ENCODE measurements around the gene PHLPP1. TPM values are rescaled to one million over a fixed set of nuclear protein-coding genes. Genes with fewer than 3 reads are reported as not detected.

PHLPP1 gene
- total and polyA plus RNA-seq, 2 of the 4 experiments (the other 2 are of a cell fraction) = 3.3 to 3.6 TPM

DNA sequence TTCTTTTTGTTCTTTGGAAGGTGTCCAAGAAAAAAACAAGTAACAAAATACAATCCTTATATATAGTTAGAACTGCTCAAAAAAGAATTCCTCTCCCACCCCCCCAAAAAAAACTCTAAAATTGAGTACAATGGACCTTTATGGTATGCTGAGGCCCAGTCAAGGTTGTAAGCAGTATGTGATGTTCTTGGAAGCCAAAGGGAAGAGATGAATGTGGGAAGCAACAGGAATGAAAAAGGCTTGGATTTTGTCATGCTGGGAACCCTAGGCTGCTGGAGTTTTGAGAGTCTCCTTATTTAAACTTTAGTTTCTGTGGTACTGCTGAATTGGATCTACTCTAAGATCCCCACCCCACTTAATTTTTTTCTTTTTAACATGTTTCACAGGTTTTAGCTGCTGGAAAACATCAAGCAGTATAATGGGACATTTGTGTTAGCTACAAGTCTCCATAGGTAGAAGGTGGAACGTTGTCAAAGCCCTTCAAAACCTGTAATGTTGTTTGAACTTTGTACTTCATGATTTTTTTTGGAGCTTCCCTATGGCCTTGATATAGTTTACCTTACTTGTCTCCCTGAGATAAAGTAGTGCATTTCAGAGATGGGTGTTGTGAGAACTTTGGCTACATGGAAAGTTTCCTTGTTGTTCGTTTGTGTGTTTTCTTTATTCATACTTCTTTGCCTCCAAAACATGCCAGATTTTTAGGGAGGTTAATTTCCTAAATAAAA, 57.7 kb downstream of the PHLPP1 start:
- Histone ChIP-seq H3K9ac (ENCODE audit: low read depth, low read length) (no peak overlapping the region), H2BK5ac (ENCODE audit: low read depth, low read length, poor library complexity, severe bottlenecking) (no peak overlapping the region), H2BK120ac (ENCODE audit: low read depth, low read length) (no peak overlapping the region), H2BK15ac (ENCODE audit: low read depth, low read length) (no peak overlapping the region), H3K4me3 (ENCODE audit: insufficient read depth, low read depth, low read length) (no peak overlapping the region), H3K27me3 (ENCODE audit: control insufficient read depth, insufficient read depth, low read length) (no peaks in the 10 kb centered on the region), H2AK5ac (ENCODE audit: low read depth, low read length) (no peak overlapping the region), H3K9me1 (ENCODE audit: insufficient read depth, low read length) (no peaks in the 10 kb centered on the region), H2AFZ (replicated peaks; ENCODE audit: low read length, poor library complexity) (no peak overlapping the region), H2BK20ac (ENCODE audit: low read depth, low read length) (no peak overlapping the region), H3K14ac (replicated peaks; ENCODE audit: low read depth, low read length) (no peak overlapping the region), H3K4me1 (ENCODE audit: control insufficient read depth, insufficient read depth, low read length) (no peaks in the 10 kb centered on the region), H3K4ac (ENCODE audit: low read depth, low read length) (no peak overlapping the region), H4K20me1 (ENCODE audit: insufficient read depth, low read length) (no peaks in the 10 kb centered on the region), H4K91ac (ENCODE audit: insufficient read depth, low read depth, low read length) (no peak overlapping the region), H2AK9ac (replicated peaks; ENCODE audit: low read depth, low read length, poor library complexity) (no peak overlapping the region), H3K4me2 (ENCODE audit: low read depth, low read length) (no peak overlapping the region), H3K56ac (ENCODE audit: extremely low read depth, insufficient read depth, low read length) (no peak overlapping the region), H3K27ac (ENCODE audit: insufficient read depth, low read length) (no peak overlapping the region), H4K8ac (ENCODE audit: low read depth in 2 of 2, low read length in 2 of 2) (no peak overlapping the region), H3K79me1 (ENCODE audit: low read depth in 1 of 2, low read length in 2 of 2) (peaks cover 4 to 5% of the 10 kb centered on the region in 2 experiments; a peak in 3 of 4 replicates), H4K5ac (ENCODE audit: low read depth, low read length) (no peak overlapping the region), H3K18ac (ENCODE audit: low read depth, low read length) (no peak overlapping the region), H3K36me3 (ENCODE audit: control insufficient read depth, insufficient read depth, low read length) (no peaks in the 10 kb centered on the region), H3K23ac (ENCODE audit: low read depth, low read length) (no peak overlapping the region), H3K9me3 (ENCODE audit: control insufficient read depth, insufficient read depth, low read length) (no peaks in the 10 kb centered on the region)
- CTCF ChIA-PET = interaction anchor here (0.6 to 1.0 kb wide), 3 partner anchors 101 to 207 kb away, joined by 3 to 5 read pairs (median 3); no protein-coding TSS in a partner anchor
- DNase-seq (no peak), ATAC-seq (ENCODE audit: low read depth) (no peak)
- BruUV-seq (replicated peaks) = no TSS peak
- dilution Hi-C loops (cut with HindIII; ENCODE audit: low sequenced_read_pairs, unreplicated experiment) = no loop called here
- no peak for TF ChIP-seq NFE2L2 (IDR thresholded peaks at IDR 0.05; ENCODE audit: low read depth, low read length)
- TF ChIP-seq CHD1 (IDR thresholded peaks at IDR 0.05; ENCODE audit: low read depth, low read length) = no peak
- TF ChIP-seq, protein P1, sequence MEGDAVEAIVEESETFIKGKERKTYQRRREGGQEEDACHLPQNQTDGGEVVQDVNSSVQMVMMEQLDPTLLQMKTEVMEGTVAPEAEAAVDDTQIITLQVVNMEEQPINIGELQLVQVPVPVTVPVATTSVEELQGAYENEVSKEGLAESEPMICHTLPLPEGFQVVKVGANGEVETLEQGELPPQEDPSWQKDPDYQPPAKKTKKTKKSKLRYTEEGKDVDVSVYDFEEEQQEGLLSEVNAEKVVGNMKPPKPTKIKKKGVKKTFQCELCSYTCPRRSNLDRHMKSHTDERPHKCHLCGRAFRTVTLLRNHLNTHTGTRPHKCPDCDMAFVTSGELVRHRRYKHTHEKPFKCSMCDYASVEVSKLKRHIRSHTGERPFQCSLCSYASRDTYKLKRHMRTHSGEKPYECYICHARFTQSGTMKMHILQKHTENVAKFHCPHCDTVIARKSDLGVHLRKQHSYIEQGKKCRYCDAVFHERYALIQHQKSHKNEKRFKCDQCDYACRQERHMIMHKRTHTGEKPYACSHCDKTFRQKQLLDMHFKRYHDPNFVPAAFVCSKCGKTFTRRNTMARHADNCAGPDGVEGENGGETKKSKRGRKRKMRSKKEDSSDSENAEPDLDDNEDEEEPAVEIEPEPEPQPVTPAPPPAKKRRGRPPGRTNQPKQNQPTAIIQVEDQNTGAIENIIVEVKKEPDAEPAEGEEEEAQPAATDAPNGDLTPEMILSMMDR (conservative IDR thresholded peaks at IDR 0.05; ENCODE audit: low read depth, low read length) = no peak
- TF ChIP-seq, protein P2, sequence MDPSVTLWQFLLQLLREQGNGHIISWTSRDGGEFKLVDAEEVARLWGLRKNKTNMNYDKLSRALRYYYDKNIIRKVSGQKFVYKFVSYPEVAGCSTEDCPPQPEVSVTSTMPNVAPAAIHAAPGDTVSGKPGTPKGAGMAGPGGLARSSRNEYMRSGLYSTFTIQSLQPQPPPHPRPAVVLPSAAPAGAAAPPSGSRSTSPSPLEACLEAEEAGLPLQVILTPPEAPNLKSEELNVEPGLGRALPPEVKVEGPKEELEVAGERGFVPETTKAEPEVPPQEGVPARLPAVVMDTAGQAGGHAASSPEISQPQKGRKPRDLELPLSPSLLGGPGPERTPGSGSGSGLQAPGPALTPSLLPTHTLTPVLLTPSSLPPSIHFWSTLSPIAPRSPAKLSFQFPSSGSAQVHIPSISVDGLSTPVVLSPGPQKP (IDR thresholded peaks at IDR 0.05; ENCODE audit: borderline replicate concordance, low read depth, low read length) = no peak
- TF ChIP-seq POLR2A (IDR thresholded peaks at IDR 0.05; ENCODE audit: low read depth, low read length) = no peak
- no peak for TF ChIP-seq CEBPB (IDR thresholded peaks at IDR 0.05; ENCODE audit: low read depth, low read length)
- TF ChIP-seq BHLHE40 (IDR thresholded peaks at IDR 0.05; ENCODE audit: low read depth, low read length) = no peak
- TF ChIP-seq FOS (IDR thresholded peaks at IDR 0.05; ENCODE audit: low read depth, low read length) = no peak
- TF ChIP-seq RCOR1 (IDR thresholded peaks at IDR 0.05; ENCODE audit: insufficient replicate concordance, low read length) = no peak
- TF ChIP-seq MAZ (IDR thresholded peaks at IDR 0.05; ENCODE audit: borderline replicate concordance, low read depth, low read length) = no peak
- TF ChIP-seq RFX5 (IDR thresholded peaks at IDR 0.05; ENCODE audit: low read depth, low read length) = no peak
- no peak for TF ChIP-seq SMC3 (IDR thresholded peaks at IDR 0.05; ENCODE audit: low read depth, low read length)
- no peak for TF ChIP-seq RAD21 (IDR thresholded peaks at IDR 0.05; ENCODE audit: low read length)
- TF ChIP-seq, protein P3, sequence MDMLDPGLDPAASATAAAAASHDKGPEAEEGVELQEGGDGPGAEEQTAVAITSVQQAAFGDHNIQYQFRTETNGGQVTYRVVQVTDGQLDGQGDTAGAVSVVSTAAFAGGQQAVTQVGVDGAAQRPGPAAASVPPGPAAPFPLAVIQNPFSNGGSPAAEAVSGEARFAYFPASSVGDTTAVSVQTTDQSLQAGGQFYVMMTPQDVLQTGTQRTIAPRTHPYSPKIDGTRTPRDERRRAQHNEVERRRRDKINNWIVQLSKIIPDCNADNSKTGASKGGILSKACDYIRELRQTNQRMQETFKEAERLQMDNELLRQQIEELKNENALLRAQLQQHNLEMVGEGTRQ (IDR thresholded peaks at IDR 0.05; ENCODE audit: low read depth, low read length) = no peak
- no peak for TF ChIP-seq MXI1 (IDR thresholded peaks at IDR 0.05; ENCODE audit: borderline replicate concordance, low read depth, low read length)
- no peak for TF ChIP-seq MAFK (IDR thresholded peaks at IDR 0.05; ENCODE audit: low read depth, low read length)
- no CpG with 5 or more reads among the region's 2 CpGs for WGBS, 2 experiments (ENCODE audit: extremely low coverage in 2 of 2, insufficient read length in 1 of 2)
- POLR2A ChIA-PET (ENCODE audit: unreplicated experiment) = no interaction called here
- in situ Hi-C loops (cut with MboI; ENCODE audit: low sequenced_read_pairs) = no loop called here
- intact Hi-C loops (cut with micrococcal nuclease) = no loop called here

Measured in IMR-90 (cell line).